HG03064 (cell line): ENCODE measurements around the gene SHANK1.
"Not testable (repeated sequence)": the region's sequence is repeated elsewhere in the genome, so short reads cannot be mapped to it uniquely, and the experiment has no call there.

ENCODE experiments used
- ATAC-seq: cut with Tn5 transposase; IDR thresholded peaks from one replicate; pipeline ENCODE4 v1.9.1; 2021; ENCODE audit warnings: low read depth; ENCODE audit not compliant: unreplicated experiment

Gene SHANK1

DNA sequence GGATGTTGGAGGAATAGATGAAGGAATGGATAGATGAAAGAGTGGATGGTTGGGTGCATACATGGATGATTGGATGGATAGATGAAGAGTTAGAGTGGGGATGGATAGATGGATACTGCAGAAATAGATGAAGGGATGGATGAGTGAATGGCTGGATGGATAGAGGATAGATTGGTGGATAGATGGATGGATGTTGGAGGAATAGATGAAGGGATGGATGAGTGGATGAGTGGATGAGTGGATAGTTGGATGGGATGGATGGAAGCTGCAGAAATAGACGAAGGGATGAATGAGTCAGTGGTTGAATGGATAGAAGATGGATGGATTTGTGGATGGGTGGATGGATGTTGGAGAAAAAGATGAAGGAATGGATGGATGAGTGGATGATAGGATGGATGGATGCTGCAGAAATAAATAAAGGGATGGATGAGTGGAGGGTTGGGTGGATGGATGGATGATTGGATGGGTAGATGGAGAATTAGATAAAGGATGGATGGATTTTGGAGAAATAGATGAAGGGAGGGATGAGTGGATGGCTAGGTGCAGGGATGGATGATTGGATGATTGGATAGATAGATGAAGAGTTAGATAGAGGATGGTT is 75.2 kb downstream of the SHANK1 start:
- ATAC-seq, result no peak

DNA sequence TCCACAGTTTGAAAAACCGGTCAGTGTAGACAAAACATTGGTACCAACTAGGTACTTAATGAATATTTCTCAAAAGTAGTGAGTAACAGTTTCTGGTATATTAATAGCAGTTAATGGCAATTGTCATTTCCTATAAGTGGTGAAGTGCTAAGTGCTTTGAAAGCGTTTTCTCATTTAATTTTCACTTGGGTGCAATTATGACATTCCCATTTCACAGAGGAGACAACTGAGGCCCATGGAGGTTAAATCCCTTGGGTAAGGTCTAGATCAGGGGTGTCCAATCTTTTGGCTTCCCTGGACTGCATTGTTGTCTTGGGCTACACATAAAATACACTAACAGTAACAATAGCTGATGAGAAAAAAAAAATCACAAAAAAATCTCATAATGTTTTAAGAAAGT is 79.2 kb downstream of the SHANK1 start:
- ATAC-seq, result no peak

DNA sequence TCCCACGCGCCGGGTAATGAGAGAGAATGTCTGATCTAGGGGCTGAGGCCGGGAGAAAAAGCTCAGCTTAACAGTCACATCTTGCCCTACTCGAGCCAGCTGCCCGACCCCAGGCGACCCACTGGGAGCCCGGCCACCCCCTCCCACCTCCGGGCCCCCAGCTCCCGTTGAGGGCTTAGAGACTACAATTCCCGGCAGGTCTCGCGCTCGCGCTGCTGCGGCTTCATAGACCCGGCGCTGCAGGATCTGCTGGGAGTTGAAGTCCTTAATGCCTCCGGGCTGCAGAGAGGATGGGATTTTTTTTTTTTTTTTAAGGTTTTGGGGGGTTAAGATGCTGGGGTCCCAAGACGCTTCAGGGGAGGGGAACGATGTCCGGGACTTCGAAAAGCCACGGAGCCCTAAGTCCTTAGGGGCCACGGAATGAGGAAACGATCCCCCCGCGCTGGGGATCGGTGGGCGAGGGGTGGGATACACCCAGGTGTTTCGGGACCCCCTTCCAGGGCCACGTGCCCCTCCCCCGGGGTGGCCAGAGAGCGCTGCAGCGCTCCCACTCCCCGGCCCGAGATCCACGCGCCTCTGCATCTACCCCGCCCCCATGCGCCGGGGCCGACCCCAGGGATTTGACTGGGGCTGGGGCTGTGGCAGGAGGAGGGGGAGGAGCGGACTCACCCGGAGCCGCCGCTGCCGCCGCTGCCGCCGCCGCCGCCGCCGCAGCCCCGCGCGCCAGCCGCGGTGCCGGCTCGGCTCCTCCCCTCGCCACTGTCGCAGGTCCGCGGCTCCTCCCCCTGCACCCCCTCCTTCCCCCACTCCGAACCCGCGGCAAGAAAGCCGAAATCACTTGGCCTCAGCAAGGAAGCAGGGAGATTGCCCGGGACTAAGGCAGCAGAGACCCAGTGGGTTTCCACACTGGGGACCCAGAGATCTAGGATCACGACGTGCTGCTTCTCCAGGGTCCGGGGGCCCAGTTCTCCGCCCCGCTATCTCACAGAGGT is 80.2 kb downstream of the SHANK1 start, which contains the start of gene SYT3:
Gene SYT3, minus strand, starts transcription at position 761 of the 992 bp plus-strand sequence. CDS start 2,470 bp downstream, outside the sequence.
- no peak for ATAC-seq

DNA sequence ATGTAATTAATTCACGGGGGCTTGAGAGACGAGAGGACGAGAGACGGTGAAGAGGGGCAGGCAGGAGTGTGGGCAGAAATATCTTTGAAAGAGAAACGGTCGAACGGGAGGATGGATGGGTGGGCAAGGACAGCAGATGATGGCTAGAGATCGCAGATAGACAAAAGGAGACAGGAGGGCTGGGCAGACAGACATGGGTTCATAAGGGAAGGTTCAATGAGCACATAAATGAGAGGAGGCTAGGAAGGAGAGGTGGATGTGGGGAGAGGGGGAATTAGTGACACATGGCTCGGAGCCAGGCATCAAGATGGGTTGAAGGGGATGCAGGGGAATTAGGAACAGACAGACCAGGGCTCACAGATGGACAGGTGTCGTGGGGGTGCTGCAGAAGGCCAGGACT is 81.0 kb downstream of the SHANK1 start:
- no peak for ATAC-seq

DNA sequence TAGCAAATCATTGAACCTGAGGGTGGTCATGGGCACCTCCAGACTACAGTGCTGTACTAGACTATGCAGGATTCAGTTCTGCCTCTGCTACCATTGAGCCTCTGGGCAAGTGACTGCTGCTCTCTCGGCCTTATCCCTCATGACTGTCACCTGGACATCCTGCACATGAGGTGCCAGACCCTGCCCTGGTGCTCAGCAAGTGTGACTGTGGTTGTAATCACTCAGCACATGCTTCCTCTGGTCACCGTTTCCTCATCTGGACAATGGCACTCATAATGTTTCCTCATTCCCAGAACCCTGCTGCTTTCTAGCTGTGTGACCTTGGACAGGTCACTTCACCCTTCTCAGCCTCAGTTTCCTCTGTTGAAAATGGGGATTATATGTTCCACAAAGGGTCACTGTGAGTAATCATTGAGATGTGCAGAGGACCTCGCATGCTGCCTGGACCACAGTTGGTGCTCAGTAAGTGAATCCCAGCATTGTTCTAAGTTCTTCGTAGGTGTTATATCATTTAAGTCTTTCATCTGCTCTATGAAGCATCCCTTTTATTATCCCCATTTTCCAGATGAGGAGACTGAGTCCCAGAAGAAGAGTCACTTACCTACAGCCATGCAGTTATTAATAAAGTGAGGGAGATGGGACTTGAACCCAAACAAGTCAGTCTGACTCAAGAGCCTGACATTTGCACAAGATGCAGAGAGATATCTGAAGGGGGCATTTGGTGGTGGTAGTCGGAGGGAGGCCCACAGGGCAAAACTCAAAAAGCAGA is 83.1 kb downstream of the SHANK1 start:
- ATAC-seq, result no peak

DNA sequence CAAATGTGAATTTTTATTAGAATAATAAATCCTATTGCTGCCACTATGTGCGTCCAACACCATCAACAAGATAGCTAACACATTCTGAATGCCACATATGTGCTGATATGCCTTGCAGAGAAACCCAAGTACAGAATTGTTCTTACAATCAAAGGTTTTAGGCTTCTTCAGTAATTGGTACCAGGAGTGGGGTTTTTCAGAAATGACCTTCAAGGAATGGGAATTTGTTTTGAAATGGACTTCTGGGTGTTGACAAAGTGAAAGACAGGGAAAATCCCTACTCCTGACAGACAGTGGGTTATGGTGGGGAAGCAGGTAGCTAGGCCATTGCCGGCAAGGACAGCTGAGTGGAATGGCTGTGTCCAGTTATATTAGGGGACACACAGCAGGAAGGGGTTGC is 85.6 kb downstream of the SHANK1 start:
- ATAC-seq, result no peak

DNA sequence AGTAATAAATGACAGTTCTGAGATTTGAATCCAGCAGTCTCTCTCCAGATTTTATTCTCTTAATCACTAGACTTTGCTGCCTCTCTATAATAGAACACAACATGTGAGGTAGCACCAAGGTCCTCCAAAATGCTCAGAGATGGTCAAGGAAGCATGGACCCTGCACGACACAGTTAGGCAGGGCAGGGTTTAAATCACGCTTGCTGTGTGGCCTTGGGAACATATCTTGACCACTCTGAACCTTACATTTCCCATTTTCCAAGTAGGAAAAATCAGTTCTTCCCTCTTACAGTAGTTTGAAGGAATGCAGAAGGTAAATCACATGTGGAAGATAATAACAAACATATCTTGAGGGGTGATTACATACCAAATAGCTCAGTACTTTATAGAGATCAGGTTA is 86.2 kb downstream of the SHANK1 start:
- no peak for ATAC-seq

DNA sequence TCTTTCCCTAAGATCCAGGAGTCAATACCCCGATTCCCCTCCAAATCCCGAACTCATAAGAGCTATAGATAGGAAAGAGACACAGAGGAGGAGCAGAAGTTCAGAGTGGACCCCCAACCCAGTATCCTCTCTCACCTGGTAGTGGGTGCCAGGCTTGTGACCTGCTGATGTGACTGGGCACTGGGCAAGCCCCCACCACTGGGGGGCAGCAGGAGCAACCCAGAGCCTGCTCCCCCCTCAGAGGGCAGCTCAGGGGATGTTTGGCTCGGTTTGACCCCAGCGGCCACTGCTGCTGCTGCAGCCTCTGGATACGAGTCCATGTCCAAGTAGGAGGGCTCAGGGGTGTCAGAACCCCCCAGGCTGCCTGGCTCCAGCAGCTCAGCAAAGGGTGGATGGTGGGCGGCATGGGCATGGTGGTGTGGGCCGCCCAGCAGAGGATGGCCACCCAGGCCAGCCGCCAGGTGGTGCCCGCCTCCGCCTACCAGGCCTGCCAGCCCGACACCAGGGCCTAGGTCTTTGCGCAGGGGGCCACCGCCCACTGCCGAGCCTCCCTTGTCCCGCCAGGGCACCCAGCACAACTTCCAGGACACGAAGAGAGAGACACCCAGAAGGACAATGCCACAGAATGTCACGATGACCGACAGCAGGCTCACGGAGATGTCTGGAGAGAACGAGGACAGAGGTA is 87.3 kb downstream of the SHANK1 start:
- ATAC-seq, result no peak

DNA sequence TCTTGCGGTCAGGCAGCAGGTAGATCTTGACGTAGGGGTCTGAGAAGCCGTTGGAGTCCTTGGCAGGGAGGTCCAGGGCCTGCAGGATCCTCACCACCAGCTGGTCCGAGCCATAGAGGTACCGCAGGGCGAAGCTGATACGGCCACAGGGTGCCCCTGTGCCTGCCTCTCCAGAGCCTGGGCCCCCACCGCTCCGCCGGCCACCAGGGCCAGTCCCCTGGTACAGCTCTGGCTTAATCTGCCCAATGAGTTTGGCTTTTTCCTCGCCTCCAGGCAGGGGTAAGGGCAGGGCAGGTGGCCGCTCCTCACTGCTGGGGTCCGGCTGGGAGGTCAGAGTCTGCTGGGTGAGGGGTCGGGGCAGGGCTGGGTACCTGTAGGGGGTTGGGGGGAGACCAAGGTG is 89.8 kb downstream of the SHANK1 start:
- no peak for ATAC-seq

DNA sequence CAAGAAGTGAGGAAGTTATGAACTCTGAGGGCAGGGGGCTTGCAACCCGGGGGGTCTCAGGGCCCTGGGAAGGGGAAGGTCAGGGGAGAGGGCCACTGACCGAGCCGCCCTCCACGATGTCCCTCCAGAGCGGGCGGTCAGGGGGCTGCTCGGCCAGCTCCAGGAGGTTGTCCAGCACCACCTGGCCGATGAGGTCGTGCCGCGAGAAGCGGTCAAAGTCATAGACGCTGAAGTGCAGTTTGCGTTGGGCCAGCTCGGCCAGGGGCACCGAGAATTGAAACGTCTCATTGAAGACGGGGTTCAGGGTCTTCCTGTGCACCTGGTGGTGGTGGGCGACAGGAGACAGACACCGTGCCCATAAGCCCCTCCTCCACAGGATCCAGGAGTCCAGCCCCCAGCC is 90.4 kb downstream of the SHANK1 start:
- no peak for ATAC-seq

DNA sequence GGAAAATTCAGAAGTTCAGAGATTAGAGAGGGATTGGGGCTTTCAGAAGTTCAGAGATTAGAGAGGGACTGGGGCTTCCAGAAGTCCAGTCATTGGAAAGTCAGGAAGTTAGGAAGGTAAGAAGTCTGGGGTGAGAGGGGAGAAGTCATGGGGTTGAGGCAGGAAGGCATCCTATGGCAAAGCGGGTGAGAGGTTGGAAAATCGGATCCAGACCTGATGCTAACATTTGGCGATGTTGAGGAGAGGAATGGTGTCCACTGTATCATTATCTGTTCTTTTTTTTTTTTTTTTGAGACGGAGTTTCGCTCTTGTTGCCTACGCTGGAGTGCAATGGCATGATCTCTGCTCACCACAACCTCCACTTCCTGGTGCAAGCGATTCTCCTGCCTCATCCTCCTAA is 91.1 kb downstream of the SHANK1 start:
- no peak for ATAC-seq

DNA sequence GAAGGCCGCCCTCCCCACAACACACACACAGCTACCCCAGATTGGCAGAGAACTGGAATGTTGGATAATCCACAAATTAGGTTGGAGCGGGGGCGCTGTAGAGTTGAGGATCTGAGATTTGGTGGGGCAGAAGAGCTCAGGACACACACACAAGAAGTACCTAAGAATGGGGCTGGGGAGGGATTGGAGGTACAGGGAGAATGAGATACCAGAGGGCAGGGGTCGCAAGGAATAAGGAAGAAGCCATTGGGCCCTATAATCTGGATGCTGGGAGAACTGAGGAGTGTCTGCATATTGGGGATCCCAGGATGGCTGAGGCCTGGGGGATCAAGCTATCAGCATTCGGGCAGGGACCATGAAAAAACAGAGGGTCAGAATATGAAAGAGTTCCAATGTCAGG is 91.5 kb downstream of the SHANK1 start:
- no peak for ATAC-seq

DNA sequence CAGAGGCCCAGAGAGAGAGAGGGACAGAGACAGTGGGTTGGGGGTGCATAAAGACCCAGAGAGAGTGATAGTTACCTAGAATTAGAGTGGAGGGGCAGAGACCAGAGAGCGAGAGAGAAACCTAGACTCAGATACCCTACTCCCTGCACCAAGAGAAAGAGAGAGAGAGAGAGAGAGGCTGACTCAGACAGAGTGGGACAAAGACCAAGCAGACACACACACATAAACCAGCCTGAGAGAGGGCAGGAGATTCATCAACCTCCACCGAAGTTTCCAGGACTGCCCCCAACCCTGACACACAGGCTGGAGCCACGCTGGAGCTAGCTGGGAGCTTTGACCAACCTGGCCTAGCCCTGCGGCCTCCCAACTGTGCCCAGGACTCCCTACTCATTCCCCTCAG is 92.8 kb downstream of the SHANK1 start:
- no peak for ATAC-seq

DNA sequence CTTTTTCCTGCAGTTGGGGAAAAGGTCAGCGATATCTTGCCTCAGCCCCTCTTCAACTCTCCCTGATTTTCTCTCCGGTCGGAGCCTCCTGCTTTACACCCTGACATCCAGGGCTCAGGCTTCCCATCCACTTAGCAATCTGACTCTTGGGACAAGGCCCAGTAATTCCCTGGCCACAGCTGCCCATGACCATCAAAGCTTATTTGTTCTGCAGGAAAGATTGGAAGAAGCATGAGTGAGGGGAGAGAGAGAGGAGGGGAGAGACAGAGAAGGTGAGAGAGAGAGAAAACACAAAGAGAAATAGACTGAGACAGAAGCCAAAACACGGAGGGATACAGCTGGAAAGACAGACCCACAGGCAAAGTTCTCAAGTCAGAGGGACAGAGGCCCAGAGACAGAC is 93.6 kb downstream of the SHANK1 start:
- ATAC-seq, result no peak

DNA sequence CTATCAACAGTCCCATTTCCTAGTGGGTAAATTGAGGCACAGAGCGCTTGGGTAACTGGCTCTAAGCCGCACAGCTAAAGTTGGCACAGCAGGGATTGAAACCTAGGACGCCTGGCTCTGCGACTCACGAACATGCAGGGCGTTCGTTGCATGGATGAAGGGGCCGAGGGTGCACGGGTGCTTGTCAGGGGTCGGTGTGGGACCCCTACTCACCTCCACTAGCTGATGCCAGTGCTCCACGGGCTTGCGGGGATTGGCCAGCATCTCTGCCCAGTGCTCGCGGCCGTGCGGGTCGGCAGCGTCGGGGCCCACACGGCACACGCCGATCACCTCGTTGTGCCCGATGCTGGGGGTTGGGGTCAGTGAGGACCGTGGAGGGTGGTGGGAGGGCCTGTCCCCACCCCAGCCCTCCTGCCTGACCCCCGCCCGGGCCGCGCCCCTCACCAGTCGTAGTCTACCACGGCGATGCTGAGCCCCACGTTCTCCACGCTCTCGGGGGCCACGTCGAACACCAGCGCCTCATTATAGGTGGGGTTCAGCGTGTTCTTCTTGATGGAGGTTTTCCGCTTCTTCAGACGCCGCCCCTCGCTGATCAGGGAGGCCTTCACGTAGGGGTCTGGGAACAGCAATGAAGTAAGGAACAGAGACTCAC is 94.5 kb downstream of the SHANK1 start:
- no peak for ATAC-seq

DNA sequence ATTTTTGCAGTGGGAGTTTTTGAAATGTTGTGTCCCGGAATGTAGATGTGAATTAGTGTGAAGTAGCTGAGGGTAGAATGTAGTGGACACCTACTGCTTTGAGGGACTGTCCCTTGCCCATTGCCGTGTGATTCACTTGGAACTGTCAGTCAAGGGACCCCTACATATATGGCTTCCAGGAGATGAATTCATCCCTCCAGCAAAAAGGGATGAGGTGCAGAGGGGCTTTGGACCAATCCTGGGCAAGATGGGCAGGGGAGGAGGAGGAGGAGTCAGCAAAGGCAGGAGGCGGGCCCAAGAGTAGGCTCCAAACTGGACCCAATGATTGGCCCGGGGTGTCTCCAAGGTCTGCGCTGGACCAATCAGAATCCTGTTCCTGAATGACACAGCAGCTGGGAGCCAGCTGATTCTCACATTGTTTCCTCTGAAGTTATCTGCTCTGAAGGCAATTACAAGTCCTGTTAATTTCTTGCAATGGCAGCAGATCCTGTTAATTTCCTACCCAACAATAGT is 99.2 kb downstream of the SHANK1 start:
- ATAC-seq, result not testable (repeated sequence)

DNA sequence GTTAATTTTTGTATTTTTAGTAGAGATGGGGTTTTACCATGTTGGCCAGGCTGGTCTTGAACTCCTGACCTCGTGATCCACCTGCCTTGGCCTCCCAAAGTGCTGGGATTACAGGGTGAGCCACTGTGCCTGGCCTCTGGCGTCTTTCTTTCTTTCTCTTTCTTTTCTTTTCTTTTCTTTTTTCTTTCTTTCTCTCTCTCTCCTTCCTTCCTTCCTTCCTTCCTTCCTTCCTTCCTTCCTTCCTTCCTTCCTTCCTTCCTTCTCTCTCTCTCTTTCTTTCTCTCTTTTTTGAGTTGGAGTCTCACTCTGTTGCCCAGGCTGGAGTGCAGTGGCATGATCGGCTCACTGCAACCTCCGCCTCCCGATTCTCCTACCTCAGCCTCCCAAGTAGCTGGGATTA is 100.4 kb downstream of the SHANK1 start:
- ATAC-seq, result not testable (repeated sequence)

DNA sequence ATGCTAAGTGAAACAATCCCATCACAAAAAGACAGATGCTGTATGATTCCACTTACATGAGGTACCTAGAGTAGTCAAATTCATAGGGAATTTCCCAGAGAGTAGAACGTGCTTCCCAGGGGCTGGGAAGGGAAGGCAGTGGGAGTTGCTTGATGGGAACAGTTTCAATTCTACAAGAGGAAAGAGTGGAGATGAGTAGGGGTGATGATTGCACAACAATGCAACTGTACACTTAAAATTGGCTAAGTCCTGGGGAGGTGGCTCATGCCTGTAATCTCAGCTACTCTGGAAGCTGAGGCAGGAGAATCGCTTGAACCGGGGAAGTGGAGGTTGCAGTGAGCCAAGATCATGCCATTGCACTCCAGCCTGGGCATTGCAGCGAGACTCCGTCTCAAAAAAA is 101.2 kb downstream of the SHANK1 start:
- not testable (repeated sequence) for ATAC-seq

DNA sequence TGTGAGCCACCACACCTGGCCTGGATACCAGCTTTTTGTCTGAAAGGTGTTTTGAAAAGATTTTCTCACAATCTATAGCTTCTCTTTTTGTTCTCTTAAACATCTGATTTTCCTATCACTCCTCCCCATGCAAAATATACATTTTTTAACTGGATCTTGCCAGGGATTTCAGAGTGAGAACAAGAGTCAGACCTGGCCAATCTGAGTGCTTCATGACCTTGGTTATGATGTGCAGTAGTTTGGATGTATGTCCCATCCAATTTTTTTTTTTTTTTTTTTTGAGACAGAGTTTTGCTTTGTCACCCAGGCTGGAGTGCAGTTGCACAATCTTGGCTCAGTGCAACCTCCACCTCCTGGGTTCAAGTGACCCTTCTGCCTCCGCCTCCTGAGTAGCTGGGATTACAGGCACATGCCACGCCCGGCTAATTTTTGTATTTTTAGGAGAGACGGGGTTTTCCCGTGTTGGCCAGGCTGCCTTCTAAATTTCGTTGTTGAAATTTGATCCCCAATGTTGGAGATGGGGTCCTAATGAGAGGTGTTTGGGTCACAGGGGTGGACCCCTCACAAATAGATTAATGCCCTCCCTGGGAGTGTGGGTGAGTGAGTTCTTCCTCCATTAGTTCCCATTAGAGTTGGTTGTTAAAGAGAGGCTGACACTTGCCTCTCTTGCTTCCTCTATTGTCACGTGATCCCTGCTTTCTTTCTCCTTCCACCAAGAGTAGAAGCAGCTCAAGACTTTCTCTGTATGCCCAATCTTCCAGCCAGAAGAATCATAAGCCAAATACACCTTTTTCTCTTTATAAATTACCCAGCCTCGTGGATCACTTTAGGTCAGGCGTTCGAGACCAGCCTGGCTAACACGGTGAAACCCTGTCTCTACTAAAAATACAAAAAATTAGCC is 106.8 kb downstream of the SHANK1 start:
- not testable (repeated sequence) for ATAC-seq
